ENCODE measurements around the gene MTFR2.
"Not testable (repeated sequence)": the region's sequence is repeated elsewhere in the genome, so short reads cannot be mapped to it uniquely, and the experiment has no call there.

MTFR2 gene

GRCh38 chr6:136232701-136233100 lies 17.4 kb downstream of the MTFR2 start:
- DNase-seq, result no peak

DNA sequence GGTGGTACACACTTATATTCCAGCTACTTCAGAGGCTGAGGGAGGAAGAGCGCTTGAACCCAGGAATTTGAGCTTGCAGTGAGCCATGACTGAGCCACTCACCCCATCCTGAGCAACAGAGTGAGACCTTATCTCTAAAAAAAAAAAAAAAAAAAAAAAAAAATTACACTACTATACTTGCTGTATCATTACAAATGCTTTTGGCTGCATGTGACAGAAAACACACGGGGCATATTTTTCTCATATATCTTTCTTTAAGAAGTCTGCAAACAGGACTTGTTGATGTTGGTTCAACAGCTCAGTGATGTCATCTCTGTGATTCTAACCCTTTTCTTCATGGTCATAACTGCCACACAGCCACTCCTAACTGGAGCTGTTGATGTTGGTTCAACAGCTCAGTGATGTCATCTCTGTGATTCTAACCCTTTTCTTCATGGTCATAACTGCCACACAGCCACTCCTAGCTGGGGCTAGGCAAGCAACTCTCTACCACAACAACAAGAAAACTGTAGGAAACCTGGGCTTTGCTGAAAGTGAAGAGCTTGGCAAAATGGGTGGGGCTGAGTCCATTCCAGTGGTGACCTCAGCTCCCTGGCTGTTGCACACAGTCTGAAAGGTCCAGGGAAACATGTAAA lies 19.8 kb downstream of the MTFR2 start:
- DNase-seq, result no peak

GRCh38 chr6:136228814-136229213 lies 21.3 kb downstream of the MTFR2 start:
- no peak for DNase-seq

DNA sequence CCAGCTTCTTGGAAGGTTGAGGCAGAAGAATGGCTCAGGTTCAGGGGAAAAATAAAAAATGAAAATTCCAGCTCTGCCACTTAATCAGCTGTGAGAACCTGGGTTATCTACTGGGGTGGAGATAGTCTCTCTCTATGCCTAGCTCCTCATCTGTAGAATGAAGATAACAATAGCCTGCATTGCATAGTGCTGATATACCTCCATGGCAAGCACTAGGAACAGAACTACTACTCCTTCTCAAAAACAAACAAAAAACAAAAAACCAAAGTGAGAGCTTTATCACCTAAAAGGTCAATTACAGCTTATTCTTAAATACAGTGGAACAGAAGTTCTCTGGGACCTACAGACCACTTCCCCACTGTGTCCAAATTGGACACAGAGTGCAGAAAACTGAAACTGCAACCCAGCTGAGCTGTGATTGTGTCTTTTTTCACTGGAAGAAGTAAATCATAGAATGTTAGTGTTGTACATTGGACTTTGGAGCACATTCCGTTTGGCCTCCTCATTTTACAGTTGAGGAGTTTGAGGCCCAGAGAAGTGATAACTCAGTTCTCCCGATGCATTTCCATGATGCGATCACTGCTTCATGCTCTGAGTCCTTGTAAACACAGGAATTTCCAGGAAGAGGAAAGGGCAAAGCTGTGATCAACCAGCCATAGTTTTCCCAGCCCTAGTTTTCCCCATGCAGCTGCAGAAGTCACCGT lies 23.3 kb downstream of the MTFR2 start:
- no peak for DNase-seq

DNA sequence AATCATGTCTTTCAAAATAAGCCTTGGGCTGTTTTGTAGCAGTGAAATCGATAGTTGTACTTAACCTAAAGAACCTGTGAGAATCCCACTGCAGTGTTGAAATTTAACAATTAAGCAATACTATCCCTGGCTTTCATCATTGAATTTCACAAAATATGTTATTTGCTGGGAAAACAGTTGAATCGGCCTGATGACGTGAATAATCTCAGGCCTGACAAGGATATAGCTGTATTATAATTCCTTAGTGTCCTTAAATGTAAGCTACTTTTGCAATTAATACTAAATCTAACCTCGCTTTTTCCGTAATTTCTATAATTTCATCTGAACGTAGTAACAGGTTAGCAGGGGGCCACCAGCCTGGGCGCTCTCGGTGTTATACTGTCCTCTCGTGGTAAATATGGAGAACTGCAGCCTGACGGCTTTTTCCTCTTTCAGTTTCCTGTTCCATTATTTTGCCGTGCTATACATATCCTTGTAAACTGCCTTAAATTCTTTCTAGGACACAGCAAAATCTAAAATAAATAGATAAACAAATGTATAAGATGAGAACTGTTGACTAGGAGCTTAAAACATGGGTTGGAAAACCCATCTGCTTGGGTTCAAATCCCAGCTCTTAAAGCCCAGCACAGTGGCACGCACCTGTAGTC lies 24.0 kb downstream of the MTFR2 start:
- peak in 1 of 2 donors; percentile 34 for DNase-seq

DNA sequence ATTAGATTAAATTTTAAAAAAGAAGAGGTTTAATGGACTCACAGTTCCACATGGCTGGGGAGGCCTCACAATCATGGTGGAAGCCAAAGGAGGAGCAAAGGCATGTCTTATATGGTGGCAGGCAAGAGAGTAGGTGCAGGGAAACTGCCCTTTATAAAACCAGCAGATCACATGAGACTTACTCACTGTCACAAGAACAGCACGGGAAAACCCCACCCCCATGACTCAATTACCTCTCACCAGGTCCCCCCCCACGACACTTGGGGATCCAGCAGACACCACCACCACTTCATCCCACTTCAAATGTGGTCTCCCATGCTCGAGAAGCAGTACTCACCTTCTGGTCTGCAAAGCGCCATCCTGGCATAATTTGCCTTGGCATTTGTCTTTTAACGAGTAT lies 24.6 kb downstream of the MTFR2 start:
- no peak for DNase-seq

- not testable (repeated sequence) for DNase-seq
Observed at GRCh38 chr6:136224974-136225373, 25.1 kb downstream of the MTFR2 start.

DNA sequence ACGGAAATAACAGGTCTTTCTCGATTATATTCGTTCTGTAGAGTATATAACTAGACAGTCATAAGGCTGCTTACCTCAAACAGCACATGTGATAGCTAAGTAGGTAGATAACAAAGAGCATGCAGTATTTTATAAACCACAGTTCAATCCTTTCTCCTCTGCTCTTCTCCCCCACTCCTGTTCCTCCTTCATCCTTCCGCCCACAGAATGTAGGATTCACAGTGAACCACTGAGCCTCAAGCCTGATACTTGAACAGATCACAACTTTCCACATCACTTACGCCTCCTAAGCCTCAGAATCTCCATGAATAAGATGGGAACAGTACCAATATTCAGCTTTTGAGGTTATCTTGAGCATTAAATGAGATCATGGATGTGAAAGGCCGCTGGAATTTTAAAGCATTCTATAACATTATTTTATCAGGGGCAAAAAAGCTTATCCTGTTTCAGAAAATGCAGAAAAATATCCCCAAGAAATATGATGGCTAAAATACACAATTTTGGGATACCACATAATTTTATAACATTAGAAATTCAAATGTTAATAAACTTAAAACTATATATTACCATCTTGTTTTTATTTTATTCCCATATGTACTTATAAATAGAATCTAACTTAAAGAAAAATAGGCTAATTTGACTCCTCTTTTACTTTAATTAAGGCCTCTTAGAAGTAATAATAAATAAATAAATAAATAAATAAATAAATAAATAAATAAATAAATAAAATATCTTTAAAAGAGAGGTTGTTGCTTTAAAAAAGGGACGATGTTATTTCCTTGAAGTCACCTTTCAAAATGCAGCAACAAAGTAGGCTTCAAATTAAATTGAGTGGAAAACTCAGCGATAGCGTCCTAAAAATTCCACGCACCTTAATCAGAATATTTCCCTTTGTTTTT lies 33.4 kb downstream of the MTFR2 start:
- DNase-seq, result no peak

DNA sequence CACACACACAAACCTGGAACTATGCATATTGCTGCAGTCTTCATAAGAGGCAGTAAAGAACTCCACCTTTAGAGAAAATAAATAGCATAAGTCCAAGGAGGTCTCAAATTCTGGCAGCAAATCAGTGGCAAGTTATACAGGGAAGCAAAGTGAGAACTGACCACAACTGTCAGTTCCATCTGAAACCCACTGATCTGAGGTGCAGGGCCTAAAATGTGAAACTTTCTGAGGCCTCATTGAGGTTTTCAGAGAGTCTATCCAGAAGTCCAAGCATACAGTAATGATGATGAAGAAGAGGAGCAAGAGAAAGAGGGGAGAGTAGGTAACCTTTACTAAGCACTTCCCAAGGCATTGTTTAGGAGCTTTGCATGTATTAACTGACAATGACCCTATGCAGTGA lies 36.3 kb downstream of the MTFR2 start:
- DNase-seq, result no peak

- no peak for DNase-seq
Observed at GRCh38 chr6:136213012-136213539, 37.0 kb downstream of the MTFR2 start.

DNA sequence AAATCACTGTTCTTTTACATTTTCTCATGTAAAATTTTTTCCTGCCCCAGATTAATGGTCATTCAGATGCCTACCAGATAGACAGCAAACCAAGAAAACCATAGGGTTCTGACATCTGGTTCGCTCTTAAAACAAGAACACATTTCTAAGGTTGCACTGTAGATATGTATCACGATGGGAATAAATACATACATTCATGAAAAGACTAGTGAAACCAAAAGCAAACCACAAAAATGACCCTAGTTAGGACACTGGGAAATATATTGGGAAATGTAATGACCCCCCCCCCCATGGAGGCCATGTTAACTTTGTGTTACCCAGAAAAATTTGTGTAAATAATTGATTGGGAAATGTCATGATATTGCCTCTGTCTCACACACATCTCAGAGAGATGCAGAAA lies 37.5 kb downstream of the MTFR2 start:
- DNase-seq, result no peak

DNA sequence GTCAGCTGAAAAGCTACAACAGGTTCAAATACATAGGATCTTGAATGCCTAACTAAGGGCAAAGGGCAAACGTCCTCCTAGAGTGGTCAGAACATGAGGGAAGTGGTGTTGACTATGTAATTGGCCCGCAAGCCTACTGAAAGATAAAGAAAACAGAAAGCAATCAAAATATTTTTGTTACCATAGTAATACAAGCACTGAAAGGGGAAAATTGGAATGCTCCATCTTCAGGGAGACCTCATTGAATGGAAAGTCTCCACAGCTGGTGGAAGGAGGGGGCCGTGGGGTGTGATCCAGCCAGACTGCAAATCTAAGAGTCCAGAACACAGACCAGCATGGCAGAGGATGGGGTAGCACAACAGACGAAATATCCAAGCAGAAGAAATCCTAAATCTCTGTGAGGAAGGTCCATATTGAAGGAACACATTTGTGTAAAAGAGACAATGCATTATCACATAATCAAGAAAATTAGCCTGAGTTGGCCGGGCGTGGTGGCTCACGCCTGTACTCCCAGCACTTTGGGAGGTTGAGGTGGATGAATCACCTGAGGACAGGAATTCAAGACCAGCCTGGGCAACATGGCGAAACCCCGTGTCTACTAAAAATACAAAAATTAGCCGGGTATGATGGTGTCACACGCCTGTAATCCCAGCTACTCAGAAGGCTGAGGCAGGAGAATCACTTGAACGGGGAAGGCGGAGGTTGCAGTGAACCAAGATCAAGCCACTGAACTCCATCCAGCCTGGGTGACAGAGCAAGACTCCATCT lies 39.5 kb downstream of the MTFR2 start:
- no peak for DNase-seq

DNA sequence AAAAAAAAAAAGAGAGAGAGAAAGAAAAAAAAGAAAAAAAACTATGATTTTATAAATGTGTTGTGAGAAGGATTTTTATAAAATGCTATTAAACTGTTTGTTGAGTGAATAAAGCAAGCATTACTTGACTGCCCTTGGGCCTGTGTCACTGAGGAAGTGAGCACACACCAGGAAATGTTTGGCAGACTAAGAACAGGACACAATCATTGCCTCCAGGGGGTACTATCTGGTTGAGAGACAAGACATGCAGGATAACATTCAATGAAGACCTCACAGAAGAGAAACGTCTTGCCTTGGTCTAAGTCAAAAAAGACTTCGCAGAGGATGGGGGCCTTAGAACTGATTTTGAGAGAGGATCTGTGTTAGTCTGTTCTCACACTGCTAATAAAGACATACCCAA lies 40.6 kb downstream of the MTFR2 start:
- no peak for DNase-seq

DNA sequence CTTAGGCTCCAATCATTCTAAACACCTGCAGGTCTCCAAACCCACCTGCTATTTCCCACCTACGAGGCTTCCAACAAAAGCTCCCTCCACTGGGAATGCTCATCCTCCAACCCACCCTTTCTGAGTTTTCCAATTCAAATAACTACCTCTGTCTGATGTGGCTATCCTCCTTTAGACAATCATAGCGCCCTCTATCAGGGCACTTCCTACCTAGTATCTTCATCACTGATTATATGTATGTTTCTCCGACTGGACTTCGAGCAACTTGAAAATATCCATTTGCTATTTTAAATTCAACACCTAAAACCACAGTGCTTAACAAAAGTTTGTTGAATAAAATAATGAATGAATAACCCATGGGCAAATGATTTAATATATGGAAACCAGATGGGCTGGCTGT lies 41.3 kb downstream of the MTFR2 start:
- no peak for DNase-seq

DNA sequence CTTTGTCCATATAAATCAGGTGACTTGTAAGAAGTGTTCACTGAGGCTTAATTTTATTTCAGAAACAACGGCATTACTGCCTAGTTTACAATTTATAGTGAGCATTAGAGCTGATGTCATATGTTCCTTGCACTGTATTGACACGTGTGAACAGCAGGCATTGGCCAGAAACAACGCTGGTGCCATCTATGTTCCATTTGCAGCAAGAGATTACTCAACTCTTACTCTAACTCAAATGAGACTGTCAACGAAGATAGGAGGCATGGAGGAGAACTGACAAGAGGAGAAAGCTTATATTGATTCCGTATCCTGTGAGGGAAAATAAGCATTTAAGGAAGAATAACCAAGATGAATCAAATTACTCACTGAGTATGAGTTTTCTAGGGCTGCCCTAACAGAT lies 48.4 kb downstream of the MTFR2 start:
- DNase-seq, result no peak

- no peak for DNase-seq
Observed at GRCh38 chr6:136192902-136193301, 57.2 kb downstream of the MTFR2 start.

DNA sequence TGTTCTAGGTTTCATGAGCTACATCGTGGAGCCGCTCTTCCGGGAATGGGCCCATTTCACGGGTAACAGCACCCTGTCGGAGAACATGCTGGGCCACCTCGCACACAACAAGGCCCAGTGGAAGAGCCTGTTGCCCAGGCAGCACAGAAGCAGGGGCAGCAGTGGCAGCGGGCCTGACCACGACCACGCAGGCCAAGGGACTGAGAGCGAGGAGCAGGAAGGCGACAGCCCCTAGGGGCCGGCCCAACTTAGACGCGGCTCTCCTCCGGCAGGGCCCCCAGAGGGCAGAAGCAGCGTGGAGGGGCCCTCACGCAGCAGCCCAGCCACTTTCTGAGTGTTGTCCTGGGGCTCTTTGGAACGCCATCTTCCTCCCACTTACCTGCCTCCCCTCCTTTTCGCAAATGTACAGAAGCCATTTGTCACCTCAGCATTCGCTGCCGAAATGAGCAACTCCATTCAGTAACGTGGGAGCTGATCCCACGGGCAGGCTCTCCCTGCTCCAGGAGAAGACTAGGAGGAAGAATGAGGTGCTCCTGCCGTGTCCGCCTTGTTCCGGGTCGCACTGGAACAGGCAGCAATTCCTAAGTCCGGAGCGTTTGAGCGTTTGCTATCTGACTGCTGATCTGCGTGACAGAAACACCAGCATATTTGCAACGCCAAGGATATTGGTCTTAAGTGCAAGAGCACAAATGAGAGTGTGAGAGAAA lies 58.4 kb downstream of the MTFR2 start:
- no peak for DNase-seq

GRCh38 chr6:136189104-136189503 lies 61.0 kb downstream of the MTFR2 start:
- no peak for DNase-seq

GRCh38 chr6:136188486-136188885 lies 61.6 kb downstream of the MTFR2 start:
- no peak for DNase-seq

GRCh38 chr6:136186363-136186762 lies 63.7 kb downstream of the MTFR2 start:
- no peak for DNase-seq

DNA sequence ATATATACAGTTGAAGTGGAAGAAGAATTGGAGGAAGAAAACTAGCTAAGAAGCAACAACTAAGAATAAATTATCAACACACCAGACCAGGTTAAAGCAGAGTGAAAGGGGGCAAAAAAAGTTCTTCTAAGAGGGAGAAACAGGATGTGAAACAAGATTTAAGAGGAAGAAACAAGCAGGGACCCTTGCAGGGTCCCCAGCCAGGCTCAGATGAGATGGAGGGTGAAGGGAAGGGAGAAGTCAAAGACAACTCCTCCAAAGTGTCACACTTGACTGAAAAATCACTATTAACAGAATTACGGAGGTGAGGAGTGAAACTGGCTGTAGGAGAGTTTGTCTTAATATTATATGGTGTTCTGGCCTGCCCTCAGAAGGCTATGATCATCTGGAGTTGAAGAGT lies 65.4 kb downstream of the MTFR2 start:
- DNase-seq, result no peak

GRCh38 chr6:136181861-136182260 lies 68.2 kb downstream of the MTFR2 start:
- no peak for DNase-seq
